Activated CD8-positive, alpha-beta memory T cell treated with anti-CD3 and anti-CD28 coated beads for 48 hours (primary cell): ENCODE data around the gene ILDR2.
"Not testable (repeated sequence)": the region's sequence is repeated elsewhere in the genome, so short reads cannot be mapped to it uniquely, and the experiment has no call there.

Experiments
- DNase-seq, 3 experiments: peaks; one replicate each; pipeline ENCODE4 v3.0.0-alpha.2; 2020; ENCODE audit warnings: low read depth in 2 of 3, low spot score in 2 of 3

The ILDR2 gene

GRCh38 chr1:166895766-166896165 lies 79.6 kb downstream of the ILDR2 start:
- DNase-seq, result no peak

GRCh38 chr1:166889776-166890175 lies 85.6 kb downstream of the ILDR2 start:
- DNase-seq, result no peak

GRCh38 chr1:166888373-166889111 lies 86.8 kb downstream of the ILDR2 start:
- DNase-seq, result no peak

GRCh38 chr1:166884971-166885370 lies 90.4 kb downstream of the ILDR2 start:
- no peak for DNase-seq

GRCh38 chr1:166884040-166884642 lies 91.2 kb downstream of the ILDR2 start:
- peak in 1 of 3 experiments; percentile 25 for DNase-seq

- DNase-seq, result no peak
These were observed 92.4 kb downstream of the ILDR2 start for GRCh38 chr1:166882893-166883292.

- not testable (repeated sequence) for DNase-seq
These were observed 97.0 kb downstream of the ILDR2 start for GRCh38 chr1:166878173-166878917.

- no peak for DNase-seq
These were observed 98.9 kb downstream of the ILDR2 start for GRCh38 chr1:166876540-166876838.

- peak; percentile 87 to 93 (median 90) for DNase-seq
These were observed 99.4 kb downstream of the ILDR2 start, which contains the start of gene TADA1 for GRCh38 chr1:166875734-166876539. Gene TADA1 (minus strand): TSS chr1:166876264. CDS start chr1:166876233, 31 bp downstream.

GRCh38 chr1:166875302-166875733 lies 100.0 kb downstream of the ILDR2 start:
- DNase-seq, result no peak

- DNase-seq, result no peak
These were observed 100.9 kb downstream of the ILDR2 start for GRCh38 chr1:166874464-166874863.

- DNase-seq, result no peak
These were observed 104.8 kb downstream of the ILDR2 start for GRCh38 chr1:166870584-166870983.

- DNase-seq, result no peak
These were observed 105.8 kb downstream of the ILDR2 start for GRCh38 chr1:166869318-166870099.

- DNase-seq, result no peak
These were observed 106.7 kb downstream of the ILDR2 start for GRCh38 chr1:166868639-166869038.

GRCh38 chr1:166865926-166866325 lies 109.4 kb downstream of the ILDR2 start:
- no peak for DNase-seq

GRCh38 chr1:166859597-166859996 lies 115.7 kb downstream of the ILDR2 start:
- no peak for DNase-seq

GRCh38 chr1:166858726-166859419 lies 116.5 kb downstream of the ILDR2 start:
- DNase-seq, result no peak
